ENCODE measurements around the gene DSC1.

The DSC1 gene

GRCh38 chr18:31102025-31102684, 60.5 kb downstream of the DSC1 start, which contains the start of gene DSC2:
DSC2 (minus strand) TSS chr18:31102421; CDS start chr18:31101971, 450 bp downstream.
- no peak for FAIRE-seq

GRCh38 chr18:31101183-31102024, 61.3 kb downstream of the DSC1 start:
- no peak for FAIRE-seq

GRCh38 chr18:31100436-31101182, 62.0 kb downstream of the DSC1 start:
- no peak for FAIRE-seq

GRCh38 chr18:31099450-31100230, 63.0 kb downstream of the DSC1 start:
- no peak for FAIRE-seq

GRCh38 chr18:31098878-31099277, 63.8 kb downstream of the DSC1 start:
- FAIRE-seq = no peak

GRCh38 chr18:31097666-31098065, 65.0 kb downstream of the DSC1 start:
- no peak for FAIRE-seq

- FAIRE-seq = no peak
These were observed 68.8 kb downstream of the DSC1 start for GRCh38 chr18:31093880-31094279.

GRCh38 chr18:31093294-31093693, 69.4 kb downstream of the DSC1 start:
- no peak for FAIRE-seq

GRCh38 chr18:31091350-31091749, 71.3 kb downstream of the DSC1 start:
- FAIRE-seq = no peak

GRCh38 chr18:31088532-31088931, 74.1 kb downstream of the DSC1 start:
- no peak for FAIRE-seq

GRCh38 chr18:31079973-31080372, 82.7 kb downstream of the DSC1 start:
- FAIRE-seq = no peak
